ENCODE data around the gene GATA3. TPM values are rescaled to one million over a fixed set of nuclear protein-coding genes. Genes with fewer than 3 reads are reported as not detected.

GATA3 gene
- total RNA-seq, 1 experiment from 2014 or later: 5.9 TPM

- Histone ChIP-seq H3K4me3 (ENCODE audit: low read depth in 2 of 2, low read length in 2 of 2) (peak overlapping the region; percentile 47 to 57), H3K27ac (ENCODE audit: low read length) (peak overlapping the region; percentile 23; the same call in 1 of the 2 replicates), H3K36me3 (ENCODE audit: control insufficient read depth, insufficient read depth, low read length) (no peaks in the 10 kb centered on the region), H3K27me3 (ENCODE audit: control insufficient read depth, insufficient read depth, low read length) (no peaks in the 10 kb centered on the region), H3K9me3 (ENCODE audit: control insufficient read depth, insufficient read depth, low read depth, low read length) (no peaks in the 10 kb centered on the region), H3K4me1 (ENCODE audit: control insufficient read depth, insufficient read depth, low read length) (no peaks in the 10 kb centered on the region)
- intact Hi-C loops (cut with micrococcal nuclease; ENCODE audit: unreplicated experiment): no loop called here
- CTCF ChIA-PET: no interaction called here
- ATAC-seq (no peak), DNase-seq (ENCODE audit: low read depth, low spot score) (no peak)
- POLR2A ChIA-PET: interaction anchor here (0.6 kb wide), 1 partner anchor 554 kb away, joined by 3 read pairs; no protein-coding TSS in a partner anchor
- TF ChIP-seq REST (IDR thresholded peaks at IDR 0.05; ENCODE audit: insufficient read depth in 1 of 2, low read depth in 2 of 2, low read length in 1 of 2): no peak
- TF ChIP-seq POLR2AphosphoS5 (IDR thresholded peaks at IDR 0.05; ENCODE audit: low read depth, low read length): no peak
- TF ChIP-seq SIN3A (IDR thresholded peaks at IDR 0.05; ENCODE audit: borderline replicate concordance, insufficient read depth, low read depth, low read length): no peak
- TF ChIP-seq CTCF (IDR thresholded peaks at IDR 0.05): no peak
- TF ChIP-seq TCF7L2 (IDR thresholded peaks at IDR 0.05; ENCODE audit: low read depth, low read length): no peak
- BruUV-seq (replicated peaks): no TSS peak
- in situ Hi-C loops (cut with HindIII; ENCODE audit: low pct_unique_long_range_greater_than_20kb, low sequenced_read_pairs): no loop called here
Measured at GRCh38 chr10:8056378-8056777, 1.9 kb downstream of the GATA3 start.

- H3K9me3 ChIP-seq (ENCODE audit: control insufficient read depth, insufficient read depth, low read depth, low read length): no peaks in the 10 kb centered on the region
- H3K4me1 ChIP-seq (ENCODE audit: control insufficient read depth, insufficient read depth, low read length): no peaks in the 10 kb centered on the region
- ATAC-seq (no peak), DNase-seq (ENCODE audit: low read depth, low spot score) (no peak)
- intact Hi-C loops (cut with micrococcal nuclease; ENCODE audit: unreplicated experiment) (no loop called here), in situ Hi-C loops (cut with HindIII; ENCODE audit: low pct_unique_long_range_greater_than_20kb, low sequenced_read_pairs) (no loop called here)
- H3K4me3 ChIP-seq (ENCODE audit: low read depth in 2 of 2, low read length in 2 of 2): peak overlapping the region; percentile 47 to 57
- no peaks in the 10 kb centered on the region for H3K27me3 ChIP-seq (ENCODE audit: control insufficient read depth, insufficient read depth, low read length)
- TF ChIP-seq TCF7L2 (IDR thresholded peaks at IDR 0.05; ENCODE audit: low read depth, low read length) (no peak), SIN3A (IDR thresholded peaks at IDR 0.05; ENCODE audit: borderline replicate concordance, insufficient read depth, low read depth, low read length) (no peak), REST (IDR thresholded peaks at IDR 0.05; ENCODE audit: insufficient read depth in 1 of 2, low read depth in 2 of 2, low read length in 1 of 2) (no peak), CTCF (IDR thresholded peaks at IDR 0.05) (no peak), POLR2AphosphoS5 (IDR thresholded peaks at IDR 0.05; ENCODE audit: low read depth, low read length) (no peak)
- no peaks in the 10 kb centered on the region for H3K36me3 ChIP-seq (ENCODE audit: control insufficient read depth, insufficient read depth, low read length)
- TSS peak; percentile 28 for BruUV-seq (replicated peaks)
- ChIA-PET POLR2A (interaction anchor here (0.6 kb wide), 1 partner anchor 553 kb away, joined by 3 read pairs; no protein-coding TSS in a partner anchor), CTCF (no interaction called here)
- H3K27ac ChIP-seq (ENCODE audit: low read length): peak overlapping the region; percentile 23; the same call in 1 of the 2 replicates
Measured at GRCh38 chr10:8056871-8057331, 2.4 kb downstream of the GATA3 start.
